WTC11 (cell line): Measurements from ENCODE around the gene IL36B. TPM values are rescaled to one million over a fixed set of nuclear protein-coding genes. Genes with fewer than 3 reads are reported as not detected.

Experiments
- ATAC-seq: fragments of 200-7000 bp; cut with Tn5 transposase; 2 replicates; pipeline ENCODE4 v1.10.0; 2021; ENCODE audit warnings: mild to moderate bottlenecking, moderate library complexity
- CTCF ChIA-PET: fragments of 300-600 bp; sonication (Branson Sonifier 250); formaldehyde crosslinking; loops from one replicate; lab custom pipeline; 2021; ENCODE audit warnings: antibody characterized with exemption; lab: Charles Lee
- POLR2A ChIA-PET: fragments of 350-600 bp; sonication (Branson Sonifier 250); formaldehyde crosslinking; loops from one replicate; lab custom pipeline; 2021; ENCODE audit warnings: antibody characterized with exemption; lab: Charles Lee
- DNase-seq: peaks from one replicate; pipeline ENCODE4 v3.0.0; 2021; ENCODE audit warnings: low spot score
- H3K27ac Mint-ChIP-seq: 2 replicates; pipeline ENCODE4 v1.8.0; 2021; ENCODE audit warnings: mixed read lengths
- H3K27me3 Mint-ChIP-seq: 2 replicates; pipeline ENCODE4 v1.8.0; 2021; ENCODE audit warnings: low read depth, mild to moderate bottlenecking, moderate library complexity, mixed read lengths
- H3K36me3 Mint-ChIP-seq: 2 replicates; pipeline ENCODE4 v1.8.0; 2021; ENCODE audit warnings: mixed read lengths
- H3K4me1 Mint-ChIP-seq: 2 replicates; pipeline ENCODE4 v1.8.0; 2022; ENCODE audit warnings: mixed read lengths
- H3K4me3 Mint-ChIP-seq: 2 replicates; pipeline ENCODE4 v1.8.0; 2021; ENCODE audit warnings: mild to moderate bottlenecking, moderate library complexity, mixed read lengths
- H3K9me3 Mint-ChIP-seq: 2 replicates; pipeline ENCODE4 v1.8.0; 2021; ENCODE audit warnings: mixed read lengths
- GRHL2 ChIP-seq: fragments of 250-450 bp; sonication (Bioruptor Pico); IDR thresholded peaks from 2 replicates; pipeline ENCODE4 v1.8.0; 2022; ENCODE audit warnings: mild to moderate bottlenecking, moderate library complexity; ENCODE audit not compliant: insufficient replicate concordance, severe bottlenecking
- HMGA2 ChIP-seq: fragments of 250-450 bp; sonication (Bioruptor Pico); IDR thresholded peaks from 2 replicates; pipeline ENCODE4 v1.4.0; 2021; ENCODE audit warnings: mild to moderate bottlenecking, moderate library complexity
- JUN ChIP-seq: sonication (generic); formaldehyde crosslinking; IDR thresholded peaks from 2 replicates; pipeline ENCODE4 v1.8.0; 2023; ENCODE audit warnings: mild to moderate bottlenecking, missing genetic modification reagents
- NFATC4 ChIP-seq: fragments of 250-450 bp; sonication (Bioruptor Pico); IDR thresholded peaks from 2 replicates; pipeline ENCODE4 v1.9.0; 2021; ENCODE audit warnings: mild to moderate bottlenecking
- RELA ChIP-seq: sonication (generic); formaldehyde crosslinking; IDR thresholded peaks from 2 replicates; pipeline ENCODE4 v1.8.1; 2022; ENCODE audit warnings: missing genetic modification reagents, mild to moderate bottlenecking, borderline replicate concordance
- SMAD3 ChIP-seq: sonication (generic); formaldehyde crosslinking; IDR thresholded peaks from 2 replicates; pipeline ENCODE4 v1.8.0; 2022; ENCODE audit warnings: missing genetic modification reagents, mild to moderate bottlenecking, borderline replicate concordance
- SMAD4 ChIP-seq: sonication (generic); formaldehyde crosslinking; IDR thresholded peaks from 2 replicates; pipeline ENCODE4 v1.8.0; 2022; ENCODE audit warnings: mild to moderate bottlenecking, missing genetic modification reagents
- TEAD4 ChIP-seq: sonication (generic); formaldehyde crosslinking; IDR thresholded peaks from 2 replicates; pipeline ENCODE4 v1.8.0; 2022; ENCODE audit warnings: mild to moderate bottlenecking, missing genetic modification reagents
- ZBTB21 ChIP-seq: sonication (generic); formaldehyde crosslinking; IDR thresholded peaks from 2 replicates; pipeline ENCODE4 v1.8.1; 2023; ENCODE audit warnings: mild to moderate bottlenecking, missing genetic modification reagents, borderline replicate concordance
- total RNA-seq: library from RNA; stranded (reverse); gene quantifications from 3 replicates; pipeline ENCODE4 v1.2.3, GENCODE V29; 2021
- TF ChIP-seq, protein P1 (sequence below): sonication (generic); formaldehyde crosslinking; IDR thresholded peaks from 2 replicates; pipeline ENCODE4 v1.8.0; 2022; ENCODE audit warnings: mild to moderate bottlenecking, missing genetic modification reagents
- TF ChIP-seq, protein P2 (sequence below): sonication (generic); formaldehyde crosslinking; IDR thresholded peaks from 2 replicates; pipeline ENCODE4 v1.8.0; 2022; ENCODE audit warnings: missing genetic modification reagents
- TF ChIP-seq, protein P3 (sequence below): sonication (generic); formaldehyde crosslinking; IDR thresholded peaks from 2 replicates; pipeline ENCODE4 v1.8.0; 2023; ENCODE audit warnings: missing genetic modification reagents, mild to moderate bottlenecking, borderline replicate concordance
- TF ChIP-seq, protein P4 (sequence below): sonication (generic); formaldehyde crosslinking; IDR thresholded peaks from 2 replicates; pipeline ENCODE4 v1.8.1; 2022; ENCODE audit warnings: mild to moderate bottlenecking, missing genetic modification reagents, moderate library complexity, borderline replicate concordance
- TF ChIP-seq, protein P5 (sequence below): sonication (generic); formaldehyde crosslinking; IDR thresholded peaks from 2 replicates; pipeline ENCODE4 v1.8.1; 2022; ENCODE audit warnings: missing genetic modification reagents, borderline replicate concordance

IL36B gene
- total RNA-seq, 1 experiment from 2014 or later: not detected

DNA sequence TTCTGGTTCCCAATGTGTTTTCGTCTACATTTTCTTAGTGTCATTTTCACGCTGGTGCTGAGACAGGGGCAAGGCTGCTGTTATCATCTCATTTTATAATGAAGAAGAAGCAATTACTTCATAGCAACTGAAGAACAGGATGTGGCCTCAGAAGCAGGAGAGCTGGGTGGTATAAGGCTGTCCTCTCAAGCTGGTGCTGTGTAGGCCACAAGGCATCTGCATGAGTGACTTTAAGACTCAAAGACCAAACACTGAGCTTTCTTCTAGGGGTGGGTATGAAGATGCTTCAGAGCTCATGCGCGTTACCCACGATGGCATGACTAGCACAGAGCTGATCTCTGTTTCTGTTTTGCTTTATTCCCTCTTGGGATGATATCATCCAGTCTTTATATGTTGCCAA lies 67.6 kb downstream of the IL36B start (continued):
- TF ChIP-seq, protein P1, sequence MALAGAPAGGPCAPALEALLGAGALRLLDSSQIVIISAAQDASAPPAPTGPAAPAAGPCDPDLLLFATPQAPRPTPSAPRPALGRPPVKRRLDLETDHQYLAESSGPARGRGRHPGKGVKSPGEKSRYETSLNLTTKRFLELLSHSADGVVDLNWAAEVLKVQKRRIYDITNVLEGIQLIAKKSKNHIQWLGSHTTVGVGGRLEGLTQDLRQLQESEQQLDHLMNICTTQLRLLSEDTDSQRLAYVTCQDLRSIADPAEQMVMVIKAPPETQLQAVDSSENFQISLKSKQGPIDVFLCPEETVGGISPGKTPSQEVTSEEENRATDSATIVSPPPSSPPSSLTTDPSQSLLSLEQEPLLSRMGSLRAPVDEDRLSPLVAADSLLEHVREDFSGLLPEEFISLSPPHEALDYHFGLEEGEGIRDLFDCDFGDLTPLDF: no peak

DNA sequence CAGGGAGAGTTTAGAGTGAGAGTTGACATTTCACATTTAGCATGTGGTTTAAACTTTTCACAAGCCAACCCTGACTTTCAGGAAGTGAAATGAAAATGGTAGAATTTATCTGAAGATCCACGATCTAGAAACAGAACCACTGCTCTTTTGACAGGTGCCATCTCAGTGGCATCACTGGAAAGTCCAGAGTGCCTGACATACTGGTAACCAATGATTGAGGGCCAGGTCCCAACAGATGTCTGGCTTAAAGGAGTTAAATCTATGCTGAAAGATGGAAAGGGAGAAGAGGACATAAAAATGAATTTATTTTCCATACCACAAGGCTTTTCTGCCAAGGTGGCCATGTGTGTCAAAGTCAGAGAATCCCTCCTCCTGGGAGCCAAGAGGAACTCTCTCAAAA lies 72.1 kb downstream of the IL36B start:
- Mint-ChIP-seq H3K4me1 (no peaks in the 10 kb centered on the region), H3K9me3 (no peaks in the 10 kb centered on the region), H3K27ac (no peak overlapping the region), H3K27me3 (peaks cover 35% of the 10 kb centered on the region), H3K4me3 (no peak overlapping the region), H3K36me3 (no peaks in the 10 kb centered on the region)
- no peak for TF ChIP-seq NFATC4
- TF ChIP-seq, protein P2, sequence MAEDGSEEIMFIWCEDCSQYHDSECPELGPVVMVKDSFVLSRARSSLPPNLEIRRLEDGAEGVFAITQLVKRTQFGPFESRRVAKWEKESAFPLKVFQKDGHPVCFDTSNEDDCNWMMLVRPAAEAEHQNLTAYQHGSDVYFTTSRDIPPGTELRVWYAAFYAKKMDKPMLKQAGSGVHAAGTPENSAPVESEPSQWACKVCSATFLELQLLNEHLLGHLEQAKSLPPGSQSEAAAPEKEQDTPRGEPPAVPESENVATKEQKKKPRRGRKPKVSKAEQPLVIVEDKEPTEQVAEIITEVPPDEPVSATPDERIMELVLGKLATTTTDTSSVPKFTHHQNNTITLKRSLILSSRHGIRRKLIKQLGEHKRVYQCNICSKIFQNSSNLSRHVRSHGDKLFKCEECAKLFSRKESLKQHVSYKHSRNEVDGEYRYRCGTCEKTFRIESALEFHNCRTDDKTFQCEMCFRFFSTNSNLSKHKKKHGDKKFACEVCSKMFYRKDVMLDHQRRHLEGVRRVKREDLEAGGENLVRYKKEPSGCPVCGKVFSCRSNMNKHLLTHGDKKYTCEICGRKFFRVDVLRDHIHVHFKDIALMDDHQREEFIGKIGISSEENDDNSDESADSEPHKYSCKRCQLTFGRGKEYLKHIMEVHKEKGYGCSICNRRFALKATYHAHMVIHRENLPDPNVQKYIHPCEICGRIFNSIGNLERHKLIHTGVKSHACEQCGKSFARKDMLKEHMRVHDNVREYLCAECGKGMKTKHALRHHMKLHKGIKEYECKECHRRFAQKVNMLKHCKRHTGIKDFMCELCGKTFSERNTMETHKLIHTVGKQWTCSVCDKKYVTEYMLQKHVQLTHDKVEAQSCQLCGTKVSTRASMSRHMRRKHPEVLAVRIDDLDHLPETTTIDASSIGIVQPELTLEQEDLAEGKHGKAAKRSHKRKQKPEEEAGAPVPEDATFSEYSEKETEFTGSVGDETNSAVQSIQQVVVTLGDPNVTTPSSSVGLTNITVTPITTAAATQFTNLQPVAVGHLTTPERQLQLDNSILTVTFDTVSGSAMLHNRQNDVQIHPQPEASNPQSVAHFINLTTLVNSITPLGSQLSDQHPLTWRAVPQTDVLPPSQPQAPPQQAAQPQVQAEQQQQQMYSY (CRISPR knock-in tag): no peak
- no peak for TF ChIP-seq TEAD4 (CRISPR knock-in tag)
- TF ChIP-seq RELA (CRISPR knock-in tag): no peak
- no peak for TF ChIP-seq SMAD3 (CRISPR knock-in tag)
- TF ChIP-seq, protein P3, sequence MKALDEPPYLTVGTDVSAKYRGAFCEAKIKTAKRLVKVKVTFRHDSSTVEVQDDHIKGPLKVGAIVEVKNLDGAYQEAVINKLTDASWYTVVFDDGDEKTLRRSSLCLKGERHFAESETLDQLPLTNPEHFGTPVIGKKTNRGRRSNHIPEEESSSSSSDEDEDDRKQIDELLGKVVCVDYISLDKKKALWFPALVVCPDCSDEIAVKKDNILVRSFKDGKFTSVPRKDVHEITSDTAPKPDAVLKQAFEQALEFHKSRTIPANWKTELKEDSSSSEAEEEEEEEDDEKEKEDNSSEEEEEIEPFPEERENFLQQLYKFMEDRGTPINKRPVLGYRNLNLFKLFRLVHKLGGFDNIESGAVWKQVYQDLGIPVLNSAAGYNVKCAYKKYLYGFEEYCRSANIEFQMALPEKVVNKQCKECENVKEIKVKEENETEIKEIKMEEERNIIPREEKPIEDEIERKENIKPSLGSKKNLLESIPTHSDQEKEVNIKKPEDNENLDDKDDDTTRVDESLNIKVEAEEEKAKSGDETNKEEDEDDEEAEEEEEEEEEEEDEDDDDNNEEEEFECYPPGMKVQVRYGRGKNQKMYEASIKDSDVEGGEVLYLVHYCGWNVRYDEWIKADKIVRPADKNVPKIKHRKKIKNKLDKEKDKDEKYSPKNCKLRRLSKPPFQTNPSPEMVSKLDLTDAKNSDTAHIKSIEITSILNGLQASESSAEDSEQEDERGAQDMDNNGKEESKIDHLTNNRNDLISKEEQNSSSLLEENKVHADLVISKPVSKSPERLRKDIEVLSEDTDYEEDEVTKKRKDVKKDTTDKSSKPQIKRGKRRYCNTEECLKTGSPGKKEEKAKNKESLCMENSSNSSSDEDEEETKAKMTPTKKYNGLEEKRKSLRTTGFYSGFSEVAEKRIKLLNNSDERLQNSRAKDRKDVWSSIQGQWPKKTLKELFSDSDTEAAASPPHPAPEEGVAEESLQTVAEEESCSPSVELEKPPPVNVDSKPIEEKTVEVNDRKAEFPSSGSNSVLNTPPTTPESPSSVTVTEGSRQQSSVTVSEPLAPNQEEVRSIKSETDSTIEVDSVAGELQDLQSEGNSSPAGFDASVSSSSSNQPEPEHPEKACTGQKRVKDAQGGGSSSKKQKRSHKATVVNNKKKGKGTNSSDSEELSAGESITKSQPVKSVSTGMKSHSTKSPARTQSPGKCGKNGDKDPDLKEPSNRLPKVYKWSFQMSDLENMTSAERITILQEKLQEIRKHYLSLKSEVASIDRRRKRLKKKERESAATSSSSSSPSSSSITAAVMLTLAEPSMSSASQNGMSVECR: no peak
- no peak for TF ChIP-seq GRHL2 (CRISPR knock-in tag)
- TF ChIP-seq SMAD4 (CRISPR knock-in tag): no peak
- ATAC-seq: no peak
- DNase-seq: no peak
- CTCF ChIA-PET: interaction anchor here (2.8 kb wide), 1 partner anchor 38 kb away, joined by 10 read pairs; no protein-coding TSS in a partner anchor
- POLR2A ChIA-PET: no interaction called here

DNA sequence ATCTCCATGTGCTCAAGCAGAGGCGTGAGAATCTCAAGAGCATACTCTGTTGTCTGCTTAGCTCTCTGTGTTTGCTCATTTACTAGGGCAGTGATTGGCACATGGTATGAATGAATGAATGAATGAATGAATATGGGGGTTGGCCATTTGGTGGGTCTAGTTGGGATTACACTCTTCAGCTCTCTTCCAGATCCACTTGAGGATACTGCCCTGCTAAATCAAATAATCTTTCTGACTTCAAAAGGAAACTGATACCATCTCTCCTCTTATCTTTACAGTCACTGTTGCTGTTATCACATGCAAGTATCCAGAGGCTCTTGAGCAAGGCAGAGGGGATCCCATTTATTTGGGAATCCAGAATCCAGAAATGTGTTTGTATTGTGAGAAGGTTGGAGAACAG lies 72.9 kb downstream of the IL36B start:
- no peak overlapping the region for H3K27ac Mint-ChIP-seq
- H3K9me3 Mint-ChIP-seq: no peaks in the 10 kb centered on the region
- H3K36me3 Mint-ChIP-seq: no peaks in the 10 kb centered on the region
- peaks cover 39% of the 10 kb centered on the region for H3K27me3 Mint-ChIP-seq
- no peak for ATAC-seq
- no peak overlapping the region for H3K4me3 Mint-ChIP-seq
- no peaks in the 10 kb centered on the region for H3K4me1 Mint-ChIP-seq
- CTCF ChIA-PET: interaction anchor here (2.8 to 3.0 kb wide), 2 partner anchors 20 to 37 kb away, joined by 10 to 12 read pairs; no protein-coding TSS in a partner anchor
- POLR2A ChIA-PET: no interaction called here
- no peak for DNase-seq
- TF ChIP-seq, protein P4, sequence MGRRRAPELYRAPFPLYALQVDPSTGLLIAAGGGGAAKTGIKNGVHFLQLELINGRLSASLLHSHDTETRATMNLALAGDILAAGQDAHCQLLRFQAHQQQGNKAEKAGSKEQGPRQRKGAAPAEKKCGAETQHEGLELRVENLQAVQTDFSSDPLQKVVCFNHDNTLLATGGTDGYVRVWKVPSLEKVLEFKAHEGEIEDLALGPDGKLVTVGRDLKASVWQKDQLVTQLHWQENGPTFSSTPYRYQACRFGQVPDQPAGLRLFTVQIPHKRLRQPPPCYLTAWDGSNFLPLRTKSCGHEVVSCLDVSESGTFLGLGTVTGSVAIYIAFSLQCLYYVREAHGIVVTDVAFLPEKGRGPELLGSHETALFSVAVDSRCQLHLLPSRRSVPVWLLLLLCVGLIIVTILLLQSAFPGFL (CRISPR knock-in tag): no peak
- TF ChIP-seq HMGA2 (CRISPR knock-in tag) (no peak), JUN (no peak), ZBTB21 (no peak)
- TF ChIP-seq, protein P5, sequence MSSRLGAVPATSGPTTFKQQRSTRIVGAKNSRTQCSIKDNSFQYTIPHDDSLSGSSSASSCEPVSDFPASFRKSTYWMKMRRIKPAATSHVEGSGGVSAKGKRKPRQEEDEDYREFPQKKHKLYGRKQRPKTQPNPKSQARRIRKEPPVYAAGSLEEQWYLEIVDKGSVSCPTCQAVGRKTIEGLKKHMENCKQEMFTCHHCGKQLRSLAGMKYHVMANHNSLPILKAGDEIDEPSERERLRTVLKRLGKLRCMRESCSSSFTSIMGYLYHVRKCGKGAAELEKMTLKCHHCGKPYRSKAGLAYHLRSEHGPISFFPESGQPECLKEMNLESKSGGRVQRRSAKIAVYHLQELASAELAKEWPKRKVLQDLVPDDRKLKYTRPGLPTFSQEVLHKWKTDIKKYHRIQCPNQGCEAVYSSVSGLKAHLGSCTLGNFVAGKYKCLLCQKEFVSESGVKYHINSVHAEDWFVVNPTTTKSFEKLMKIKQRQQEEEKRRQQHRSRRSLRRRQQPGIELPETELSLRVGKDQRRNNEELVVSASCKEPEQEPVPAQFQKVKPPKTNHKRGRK (CRISPR knock-in tag): no peak
- TF ChIP-seq, protein P3: no peak
